GM19452 (cell line): ENCODE measurements around the gene STX18.

Experiments
- ATAC-seq: cut with Tn5 transposase; IDR thresholded peaks from one replicate; pipeline ENCODE4 v1.9.1; 2021; ENCODE audit not compliant: unreplicated experiment

Gene STX18

GRCh38 chr4:4406455-4407298, 135.2 kb downstream of the STX18 start:
- no peak for ATAC-seq

GRCh38 chr4:4405358-4405962, 136.4 kb downstream of the STX18 start:
- ATAC-seq, result no peak

GRCh38 chr4:4402966-4403365, 138.9 kb downstream of the STX18 start:
- no peak for ATAC-seq

- no peak for ATAC-seq
These were observed 140.8 kb downstream of the STX18 start for GRCh38 chr4:4401036-4401435.

GRCh38 chr4:4398430-4398829, 143.4 kb downstream of the STX18 start:
- ATAC-seq, result no peak

GRCh38 chr4:4397441-4397819, 144.4 kb downstream of the STX18 start:
- no peak for ATAC-seq

- no peak for ATAC-seq
These were observed 145.0 kb downstream of the STX18 start for GRCh38 chr4:4396628-4397440.

GRCh38 chr4:4395849-4396627, 145.8 kb downstream of the STX18 start:
- peak; percentile 75 for ATAC-seq

GRCh38 chr4:4395371-4395770, 146.5 kb downstream of the STX18 start:
- no peak for ATAC-seq

- no peak for ATAC-seq
These were observed 147.2 kb downstream of the STX18 start for GRCh38 chr4:4394644-4395043.

GRCh38 chr4:4392501-4393183, 149.2 kb downstream of the STX18 start:
- no peak for ATAC-seq

GRCh38 chr4:4391866-4392265, 150.0 kb downstream of the STX18 start:
- no peak for ATAC-seq

- no peak for ATAC-seq
These were observed 151.2 kb downstream of the STX18 start for GRCh38 chr4:4390515-4391240.

- ATAC-seq, result no peak
These were observed 151.8 kb downstream of the STX18 start for GRCh38 chr4:4390046-4390445.

- no peak for ATAC-seq
These were observed 152.8 kb downstream of the STX18 start for GRCh38 chr4:4388836-4389575.

- no peak for ATAC-seq
These were observed 153.5 kb downstream of the STX18 start for GRCh38 chr4:4388311-4388790.

GRCh38 chr4:4387531-4388310, 154.1 kb downstream of the STX18 start:
- no peak for ATAC-seq

GRCh38 chr4:4386736-4387392, 155.0 kb downstream of the STX18 start, which contains the start of gene NSG1:
Gene NSG1, plus strand, starts transcription at chr4:4387102. Its CDS starts 528 bp downstream, at chr4:4387630.
- ATAC-seq, result no peak
